Activated CD4-positive, CD25-positive, alpha-beta regulatory T cell treated with anti-CD3 and anti-CD28 coated beads, Interleukin-2, amount 50 U/mL, for 16 hours (primary cell): Measurements from ENCODE around the gene CCNL1.

Experiments
- DNase-seq: peaks from one replicate; pipeline ENCODE4 v3.0.0-alpha.2; 2020; ENCODE audit warnings: low read depth, low spot score

The CCNL1 gene

GRCh38 chr3:157123621-157124020 lies 36.3 kb downstream of the CCNL1 start:
- no peak for DNase-seq

GRCh38 chr3:157122832-157123427 lies 37.0 kb downstream of the CCNL1 start:
- no peak for DNase-seq

- no peak for DNase-seq
Observed at GRCh38 chr3:157122116-157122515, 37.8 kb downstream of the CCNL1 start.

DNA sequence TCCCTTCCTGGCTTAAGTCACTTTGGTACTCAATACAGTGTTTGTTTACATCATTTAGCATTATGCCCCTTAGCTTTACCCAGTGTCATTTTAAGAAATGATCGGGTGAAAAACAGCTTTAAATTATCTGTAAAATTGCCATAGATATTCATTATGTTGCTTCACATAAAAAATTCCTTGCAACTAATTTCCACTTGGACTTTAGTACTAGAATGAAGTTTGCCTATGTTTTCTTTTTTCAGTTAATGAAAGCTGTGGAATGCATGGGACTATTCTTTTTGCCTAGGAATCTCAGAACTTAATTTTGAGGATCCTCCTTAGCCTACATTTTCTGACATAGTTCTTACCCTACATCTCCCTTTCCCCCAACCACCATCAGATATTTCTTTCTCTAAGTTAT lies 38.4 kb downstream of the CCNL1 start:
- no peak for DNase-seq

- no peak for DNase-seq
Observed at GRCh38 chr3:157120071-157120892, 39.7 kb downstream of the CCNL1 start.

GRCh38 chr3:157119369-157119951 lies 40.5 kb downstream of the CCNL1 start:
- DNase-seq = no peak

GRCh38 chr3:157117875-157118654 lies 41.9 kb downstream of the CCNL1 start:
- DNase-seq = no peak

- DNase-seq = no peak
Observed at GRCh38 chr3:157117206-157117605, 42.7 kb downstream of the CCNL1 start.

DNA sequence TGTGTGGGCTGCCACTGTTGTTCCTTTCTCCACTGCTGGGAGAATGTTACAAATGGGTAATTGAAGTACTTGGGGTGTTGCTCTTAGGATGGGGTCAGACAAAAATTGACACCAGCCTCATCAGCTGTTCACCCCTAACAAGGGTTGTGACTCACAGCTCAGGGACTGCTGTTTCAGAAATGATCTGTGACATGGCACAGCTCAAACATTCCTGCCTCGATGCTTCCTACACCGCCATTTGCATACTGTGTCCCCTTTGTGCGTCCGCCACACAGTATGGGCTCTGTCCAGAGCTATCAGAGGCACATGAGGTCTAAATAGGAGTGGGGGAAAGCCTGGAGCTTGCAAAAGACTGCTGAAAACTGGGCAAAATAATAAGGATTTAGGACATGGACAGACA lies 43.9 kb downstream of the CCNL1 start:
- no peak for DNase-seq

GRCh38 chr3:157115069-157116006 lies 44.6 kb downstream of the CCNL1 start:
- no peak for DNase-seq

DNA sequence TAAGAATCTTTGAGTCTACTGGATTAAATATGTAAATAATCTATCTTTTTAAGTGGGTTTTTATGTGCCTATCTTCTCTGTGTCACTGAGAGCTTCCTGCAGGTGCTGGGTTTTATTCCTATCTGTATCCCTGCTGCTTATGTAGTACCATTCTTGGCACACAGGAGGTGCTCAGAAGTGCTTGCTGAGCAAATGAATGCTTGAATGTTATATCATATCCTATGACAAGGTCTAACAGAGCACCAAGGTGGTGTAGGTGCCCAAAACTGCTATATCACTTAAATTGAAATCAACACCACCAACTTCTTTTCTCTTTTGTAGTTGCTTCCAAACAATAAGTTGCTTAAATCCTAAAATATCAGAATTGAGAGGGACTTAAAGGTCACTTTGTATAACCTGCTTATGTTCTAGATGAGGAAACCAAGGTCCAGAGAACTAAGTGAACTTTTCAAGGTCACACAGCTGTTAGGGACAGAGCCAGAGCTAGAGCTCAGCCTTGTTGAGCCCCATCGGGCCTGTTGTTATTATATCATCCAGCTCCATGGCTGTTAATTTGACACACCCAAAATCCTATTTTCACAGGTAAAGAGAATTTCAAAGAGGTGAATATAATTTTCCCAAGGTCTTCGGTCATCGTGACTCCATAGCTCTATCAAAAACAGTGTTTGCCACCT lies 46.0 kb downstream of the CCNL1 start:
- DNase-seq = no peak

- no peak for DNase-seq
Observed at GRCh38 chr3:157112536-157112935, 47.4 kb downstream of the CCNL1 start.

DNA sequence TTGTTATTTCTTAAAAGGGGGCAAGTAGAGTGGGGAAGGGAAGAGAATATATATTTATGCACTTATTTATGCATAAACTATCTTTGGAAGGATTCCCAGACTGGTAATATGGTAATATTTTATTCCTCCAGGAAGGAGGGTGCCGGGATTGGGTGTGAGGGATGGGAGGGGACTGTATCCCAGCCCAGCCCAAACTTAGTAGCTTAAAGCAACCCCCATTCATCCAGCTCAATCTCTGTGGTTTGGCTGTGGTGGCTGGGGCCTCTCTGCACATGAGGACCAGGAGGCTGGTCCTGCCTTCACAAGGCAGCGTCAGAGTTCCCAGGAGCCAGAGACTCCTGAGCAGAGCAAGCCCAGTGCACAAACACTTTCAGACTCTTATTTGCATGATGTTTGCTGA lies 48.4 kb downstream of the CCNL1 start:
- DNase-seq = no peak

DNA sequence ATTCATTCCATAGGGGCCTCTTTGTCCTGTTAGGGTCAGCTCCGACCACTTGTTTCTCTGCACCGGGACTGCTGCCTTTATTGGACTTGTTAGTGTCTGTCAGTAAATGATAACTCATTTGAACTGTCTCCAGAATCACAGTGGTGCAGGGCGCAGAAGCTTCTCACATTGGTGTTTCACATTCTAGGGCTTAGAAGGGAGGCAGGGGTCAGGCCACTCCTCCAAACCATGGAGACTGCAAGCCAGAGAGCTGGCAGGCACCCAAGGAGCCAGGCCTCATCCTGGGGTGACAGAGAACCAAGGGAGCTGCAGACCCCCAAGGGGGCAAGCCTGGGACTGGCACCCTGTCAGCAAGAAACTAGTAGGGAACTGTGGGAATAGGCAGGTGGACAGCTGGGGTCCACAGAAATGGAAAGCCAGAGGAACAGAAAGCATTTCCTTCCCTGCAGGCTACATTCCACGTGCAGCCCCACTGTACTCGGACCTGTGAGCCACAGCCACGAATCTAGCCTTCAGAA lies 49.1 kb downstream of the CCNL1 start:
- DNase-seq = no peak

- no peak for DNase-seq
Observed at GRCh38 chr3:157109267-157110141, 50.4 kb downstream of the CCNL1 start.

DNA sequence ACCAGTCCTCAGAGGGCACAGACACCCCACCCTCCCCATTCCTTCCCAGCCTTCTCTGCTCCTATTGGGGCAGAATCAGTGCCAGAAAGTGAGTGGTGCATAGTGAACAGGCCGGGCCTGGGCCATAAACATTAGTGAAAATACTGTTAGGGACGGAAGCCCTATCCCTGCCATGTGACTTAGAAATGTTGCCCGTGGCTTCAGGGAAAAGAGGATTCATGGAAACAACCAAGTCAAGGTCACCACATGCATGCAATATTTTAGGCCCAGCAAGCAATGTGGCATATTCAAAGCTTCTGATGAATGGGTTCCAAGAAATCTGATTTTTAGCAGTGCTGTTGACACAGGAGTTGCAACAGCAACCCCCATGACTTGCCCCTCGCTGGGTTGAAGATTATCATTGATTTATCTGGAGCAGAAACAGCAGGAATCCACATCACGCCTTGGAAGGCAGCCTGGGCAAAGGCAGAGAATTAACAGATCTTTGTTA lies 52.3 kb downstream of the CCNL1 start:
- no peak for DNase-seq

- DNase-seq = no peak
Observed at GRCh38 chr3:157107037-157107436, 52.9 kb downstream of the CCNL1 start.

- no peak for DNase-seq
Observed at GRCh38 chr3:157104928-157105652, 54.9 kb downstream of the CCNL1 start.
